A375 (cell line): ENCODE results near the gene MKNK1. TPM values are rescaled to one million over a fixed set of nuclear protein-coding genes. Genes with fewer than 3 reads are reported as not detected.

Experiments used
- total RNA-seq: library from RNA; depleted of rRNA; stranded (reverse); fragments of >200 nt; shearing (Covaris generic); gene quantifications from 2 replicates; pipeline ENCODE4 v1.2.3, GENCODE V29; 2014; rRNA removed

The MKNK1 gene
- total RNA-seq: 27.3 and 29.5 TPM in 2 replicates

DNA sequence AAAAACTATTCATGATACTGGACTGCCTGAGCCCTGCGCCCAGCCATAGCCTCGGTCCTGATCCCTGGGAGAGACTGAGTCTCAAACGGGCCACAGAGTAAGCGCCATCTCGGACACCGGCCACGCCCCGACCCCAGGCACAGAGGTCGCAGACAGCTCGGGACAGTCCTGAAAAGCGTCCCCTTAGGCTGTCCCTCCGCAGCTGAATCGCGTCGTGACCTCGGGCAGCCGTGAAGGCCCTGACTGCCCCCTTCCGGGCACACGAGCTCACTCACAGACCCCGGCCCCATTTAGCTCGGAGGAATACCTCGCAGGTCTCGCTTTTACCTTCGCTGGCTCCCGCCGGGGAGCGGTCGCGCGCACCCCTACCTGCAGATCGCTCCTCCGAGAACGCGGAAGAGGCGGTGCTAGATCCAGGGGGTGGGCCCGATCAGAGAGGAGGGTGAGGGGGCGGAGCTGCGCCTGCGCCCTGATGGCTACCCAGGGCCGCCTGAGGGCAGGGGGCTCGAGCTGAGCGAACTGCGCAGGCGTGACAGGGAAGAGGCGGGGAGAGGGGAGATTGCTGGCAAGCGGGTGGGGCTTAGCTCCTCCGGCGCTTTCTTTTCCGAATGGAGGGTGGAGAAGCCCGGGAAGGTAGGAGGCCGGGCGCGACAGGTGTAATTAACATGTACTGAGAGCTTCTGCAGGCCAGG is at the start of gene MKNK1:
TSS of gene MKNK1 (minus strand) at position 411 of the 692 bp plus-strand sequence. CDS start 20,941 bp downstream, outside the sequence.

DNA sequence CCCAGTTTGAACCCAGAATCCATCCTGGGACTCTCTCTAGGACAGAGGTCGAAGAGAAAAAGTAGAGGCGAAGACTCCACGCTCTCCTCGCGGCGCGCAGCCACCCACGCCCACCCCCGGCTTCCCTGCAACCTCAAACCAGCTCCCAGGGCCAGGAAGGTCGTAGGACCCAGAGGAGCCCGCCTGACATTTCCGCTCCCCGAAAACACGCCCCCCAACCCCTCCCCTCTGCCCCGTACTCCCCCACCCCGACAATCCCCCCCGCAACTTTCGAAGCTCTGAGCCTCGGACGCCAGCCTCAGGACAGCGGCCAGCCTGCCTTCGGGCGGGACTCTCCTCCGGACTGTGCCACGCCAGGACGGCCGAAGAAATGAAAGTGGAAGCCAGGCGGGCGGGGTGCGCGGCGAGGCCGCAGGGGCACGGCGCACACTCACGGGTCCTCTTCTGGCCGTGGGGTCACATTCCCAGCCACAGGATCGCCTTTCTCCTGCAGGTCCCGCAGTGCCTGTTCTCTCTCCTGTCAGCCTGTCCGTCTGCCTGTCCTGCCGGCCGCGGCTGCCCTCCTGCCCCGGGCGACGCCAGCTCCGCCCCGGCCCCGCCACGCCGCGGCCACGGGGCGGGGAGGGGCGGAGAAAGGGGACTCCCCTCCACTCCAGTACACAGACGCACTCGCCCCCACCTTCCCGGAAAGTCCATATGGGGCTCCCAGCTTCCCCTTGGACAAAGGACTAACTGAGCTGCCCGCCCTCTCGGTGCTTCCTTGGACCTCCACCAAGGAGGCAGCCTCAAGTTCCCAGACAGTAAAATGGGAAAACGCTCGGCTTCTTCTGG is 12.4 kb upstream of the MKNK1 start, which contains the start of gene MOB3C:
TSS of gene MOB3C (minus strand) at position 535 of the 831 bp plus-strand sequence. CDS start 3,490 bp downstream, outside the sequence.

DNA sequence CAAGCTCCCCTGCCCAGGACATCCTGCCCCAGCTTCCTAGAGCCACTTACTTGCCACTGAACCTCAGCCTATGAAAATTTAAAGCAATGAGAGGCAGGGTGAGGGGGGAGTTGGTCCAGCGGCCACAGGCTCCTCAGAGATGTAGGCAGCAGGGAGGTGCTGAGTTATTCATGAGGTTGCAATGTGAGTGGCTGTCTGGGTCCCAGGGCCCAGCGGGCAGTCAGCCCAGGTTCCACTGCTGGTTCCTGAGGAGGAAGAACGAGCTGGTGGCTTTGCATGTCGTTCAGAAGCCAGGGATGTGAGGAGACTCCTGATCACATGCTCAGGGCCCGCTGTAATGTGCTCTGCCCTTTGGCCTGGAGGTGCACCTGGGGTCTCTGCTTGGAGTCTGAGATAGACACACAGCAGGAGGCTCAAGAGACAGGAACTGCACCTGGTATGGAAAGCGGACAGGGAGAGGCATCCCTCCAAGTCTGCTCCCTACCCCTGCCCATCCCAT is 52.4 kb downstream of the MKNK1 start, which contains the start of gene KNCN:
TSS of gene KNCN (minus strand) at position 51 of the 499 bp plus-strand sequence. CDS start 432 bp downstream, outside the sequence.

Other genes starting within 250 kb of the MKNK1 start
- 0.30 and 1.5 TPM in 2 replicates for gene FAAH, start 210.0 kb downstream of the MKNK1 start, total RNA-seq
- 0.19 TPM in 1 of 2 replicates, not detected in the other for gene DMBX1, start 114.4 kb downstream of the MKNK1 start, total RNA-seq
- gene KNCN, start 52.6 kb downstream of the MKNK1 start, total RNA-seq: not detected in 2 replicates
- gene MOB3C, start 12.5 kb upstream of the MKNK1 start, total RNA-seq: 8.8 and 9.0 TPM in 2 replicates
- 64.6 and 78.9 TPM in 2 replicates for gene ATPAF1, start 64.1 kb upstream of the MKNK1 start, total RNA-seq
- not detected in 2 replicates for gene TEX38, start 67.6 kb upstream of the MKNK1 start, total RNA-seq
- 20.9 and 26.2 TPM in 2 replicates for gene EFCAB14, start 114.8 kb upstream of the MKNK1 start, total RNA-seq
- not detected in 2 replicates for gene CYP4B1, start 194.8 kb upstream of the MKNK1 start, total RNA-seq